ENCODE data around the gene PDE10A.
"Not testable (repeated sequence)": the region's sequence is repeated elsewhere in the genome, so short reads cannot be mapped to it uniquely, and the experiment has no call there.

PDE10A gene

GRCh38 chr6:165469483-165469882, 193.6 kb downstream of the PDE10A start:
- no peaks in the 10 kb centered on the region for H3K36me3 ChIP-seq (ENCODE audit: insufficient read depth, insufficient read length, low read length)

GRCh38 chr6:165468340-165469235, 194.5 kb downstream of the PDE10A start:
- no peak overlapping the region for H3K9ac ChIP-seq (ENCODE audit: insufficient read length, low read depth)
- no peak for DNase-seq (ENCODE audit: low read depth, low spot score)

More at GRCh38 chr6:165469483-165469882, 193.6 kb downstream of the PDE10A start:
- H3K9me3 ChIP-seq (ENCODE audit: insufficient read depth, low read length), result 0 out of 2 replicates have a peak, but pooled peaks cover 7% of the 10 kb centered on the region
- TF ChIP-seq YY1 (IDR thresholded peaks at IDR 0.05; ENCODE audit: insufficient read depth, insufficient read length) (no peak), SUZ12 (IDR thresholded peaks at IDR 0.05; ENCODE audit: extremely low read depth, insufficient read depth, insufficient read length) (no peak), ZNF274 (IDR thresholded peaks at IDR 0.05; ENCODE audit: low read depth, low read length) (no peak)
- no peak for DNase-seq (ENCODE audit: low read depth, low spot score)
- H3K4me1 ChIP-seq (ENCODE audit: insufficient read depth, insufficient read length), result no peaks in the 10 kb centered on the region
- H3K4me3 ChIP-seq (ENCODE audit: insufficient read length, low read depth), result no peak overlapping the region
- no peaks in the 10 kb centered on the region for H3K27me3 ChIP-seq (ENCODE audit: insufficient read depth, insufficient read length)
- H3K9ac ChIP-seq (ENCODE audit: insufficient read length, low read depth), result no peak overlapping the region

GRCh38 chr6:165463499-165463898, 199.5 kb downstream of the PDE10A start:
- not testable (repeated sequence) for H3K4me3 ChIP-seq (ENCODE audit: insufficient read length, low read depth); DNase-seq (ENCODE audit: low read depth, low spot score); H3K4me1 ChIP-seq (ENCODE audit: insufficient read depth, insufficient read length); H3K36me3 ChIP-seq (ENCODE audit: insufficient read depth, insufficient read length, low read length); H3K27me3 ChIP-seq (ENCODE audit: insufficient read depth, insufficient read length); H3K9ac ChIP-seq (ENCODE audit: insufficient read length, low read depth)
- H3K9me3 ChIP-seq (ENCODE audit: insufficient read depth, low read length), result peaks cover 24% of the 10 kb centered on the region; the same call in 1 of the 2 replicates

More at GRCh38 chr6:165468340-165469235, 194.5 kb downstream of the PDE10A start:
- no peak for TF ChIP-seq YY1 (IDR thresholded peaks at IDR 0.05; ENCODE audit: insufficient read depth, insufficient read length)
- TF ChIP-seq ZNF274 (IDR thresholded peaks at IDR 0.05; ENCODE audit: low read depth, low read length), result no peak
- no peak for TF ChIP-seq SUZ12 (IDR thresholded peaks at IDR 0.05; ENCODE audit: extremely low read depth, insufficient read depth, insufficient read length)
- H3K4me3 ChIP-seq (ENCODE audit: insufficient read length, low read depth), result no peak overlapping the region
- no peaks in the 10 kb centered on the region for H3K4me1 ChIP-seq (ENCODE audit: insufficient read depth, insufficient read length)
- H3K9me3 ChIP-seq (ENCODE audit: insufficient read depth, low read length), result peaks cover 16% of the 10 kb centered on the region; the same call in 1 of the 2 replicates
- no peaks in the 10 kb centered on the region for H3K36me3 ChIP-seq (ENCODE audit: insufficient read depth, insufficient read length, low read length)
- H3K27me3 ChIP-seq (ENCODE audit: insufficient read depth, insufficient read length), result no peaks in the 10 kb centered on the region

- DNase-seq (ENCODE audit: low read depth, low spot score); H3K4me1 ChIP-seq (ENCODE audit: insufficient read depth, insufficient read length); H3K4me3 ChIP-seq (ENCODE audit: insufficient read length, low read depth); H3K36me3 ChIP-seq (ENCODE audit: insufficient read depth, insufficient read length, low read length); H3K9ac ChIP-seq (ENCODE audit: insufficient read length, low read depth); H3K27me3 ChIP-seq (ENCODE audit: insufficient read depth, insufficient read length): not testable (repeated sequence)
- peaks cover 20% of the 10 kb centered on the region; the same call in 1 of the 2 replicates for H3K9me3 ChIP-seq (ENCODE audit: insufficient read depth, low read length)
Measured at GRCh38 chr6:165459605-165460301, 203.3 kb downstream of the PDE10A start.

- no peaks in the 10 kb centered on the region for H3K4me1 ChIP-seq (ENCODE audit: insufficient read depth, insufficient read length)
- H3K4me3 ChIP-seq (ENCODE audit: insufficient read length, low read depth), result no peak overlapping the region
- H3K9ac ChIP-seq (ENCODE audit: insufficient read length, low read depth), result no peak overlapping the region
- peaks cover 4% of the 10 kb centered on the region; the same call in 1 of the 2 replicates for H3K9me3 ChIP-seq (ENCODE audit: insufficient read depth, low read length)
- no peaks in the 10 kb centered on the region for H3K36me3 ChIP-seq (ENCODE audit: insufficient read depth, insufficient read length, low read length)
- TF ChIP-seq ZNF274 (IDR thresholded peaks at IDR 0.05; ENCODE audit: low read depth, low read length) (no peak), SUZ12 (IDR thresholded peaks at IDR 0.05; ENCODE audit: extremely low read depth, insufficient read depth, insufficient read length) (no peak), YY1 (IDR thresholded peaks at IDR 0.05; ENCODE audit: insufficient read depth, insufficient read length) (no peak)
- H3K27me3 ChIP-seq (ENCODE audit: insufficient read depth, insufficient read length), result no peaks in the 10 kb centered on the region
- no peak for DNase-seq (ENCODE audit: low read depth, low spot score)
Measured at GRCh38 chr6:165458134-165458533, 204.9 kb downstream of the PDE10A start.

GRCh38 chr6:165456286-165456685, 206.8 kb downstream of the PDE10A start:
- H3K4me3 ChIP-seq (ENCODE audit: insufficient read length, low read depth), result no peak overlapping the region
- no peaks in the 10 kb centered on the region for H3K4me1 ChIP-seq (ENCODE audit: insufficient read depth, insufficient read length)
- H3K9ac ChIP-seq (ENCODE audit: insufficient read length, low read depth), result no peak overlapping the region
- no peaks in the 10 kb centered on the region for H3K9me3 ChIP-seq (ENCODE audit: insufficient read depth, low read length)
- H3K27me3 ChIP-seq (ENCODE audit: insufficient read depth, insufficient read length), result no peaks in the 10 kb centered on the region
- no peak for DNase-seq (ENCODE audit: low read depth, low spot score)
- no peaks in the 10 kb centered on the region for H3K36me3 ChIP-seq (ENCODE audit: insufficient read depth, insufficient read length, low read length)
- TF ChIP-seq ZNF274 (IDR thresholded peaks at IDR 0.05; ENCODE audit: low read depth, low read length) (no peak), SUZ12 (IDR thresholded peaks at IDR 0.05; ENCODE audit: extremely low read depth, insufficient read depth, insufficient read length) (no peak)

GRCh38 chr6:165455488-165455887, 207.6 kb downstream of the PDE10A start:
- DNase-seq (ENCODE audit: low read depth, low spot score), result no peak
- Histone ChIP-seq H3K9ac (ENCODE audit: insufficient read length, low read depth) (no peak overlapping the region), H3K4me3 (ENCODE audit: insufficient read length, low read depth) (no peak overlapping the region), H3K9me3 (ENCODE audit: insufficient read depth, low read length) (no peaks in the 10 kb centered on the region), H3K4me1 (ENCODE audit: insufficient read depth, insufficient read length) (no peaks in the 10 kb centered on the region), H3K36me3 (ENCODE audit: insufficient read depth, insufficient read length, low read length) (no peaks in the 10 kb centered on the region), H3K27me3 (ENCODE audit: insufficient read depth, insufficient read length) (no peaks in the 10 kb centered on the region)
- TF ChIP-seq ZNF274 (IDR thresholded peaks at IDR 0.05; ENCODE audit: low read depth, low read length) (no peak), SUZ12 (IDR thresholded peaks at IDR 0.05; ENCODE audit: extremely low read depth, insufficient read depth, insufficient read length) (no peak), YY1 (IDR thresholded peaks at IDR 0.05; ENCODE audit: insufficient read depth, insufficient read length) (no peak)

All from NT2/D1 (cell line).